Colonic mucosa (tissue), 4 donors: ENCODE data around the gene GOLGA6L25. TPM values are rescaled to one million over a fixed set of nuclear protein-coding genes. Genes with fewer than 3 reads are reported as not detected.
A peak's percentile ranks its signal among the peaks of the same experiment; 100 is the strongest.
"Not testable (repeated sequence)": the region's sequence is repeated elsewhere in the genome, so short reads cannot be mapped to it uniquely, and the experiment has no call there.

Experiments
- DNase-seq: peaks from one replicate; pipeline ENCODE4 v3.0.0-alpha.2; 2020
- H3K27ac ChIP-seq: fragments of 200-600 bp; one replicate; pipeline ENCODE4 v1.8.0; 2021
- H3K27me3 ChIP-seq: fragments of 200-600 bp; one replicate; pipeline ENCODE4 v1.8.0; 2021
- H3K36me3 ChIP-seq: fragments of 200-600 bp; one replicate; pipeline ENCODE4 v1.8.0; 2021
- H3K4me1 ChIP-seq: fragments of 200-600 bp; one replicate; pipeline ENCODE4 v1.8.0; 2021; ENCODE audit warnings: mild to moderate bottlenecking
- H3K4me3 ChIP-seq: fragments of 200-600 bp; one replicate; pipeline ENCODE4 v1.8.0; 2021
- H3K9ac ChIP-seq, 2 donors: one replicate each; pipeline ENCODE4 v1.7.0; 2013; ENCODE audit warnings: control low read depth in 2 of 2, low read depth in 2 of 2, low read length in 2 of 2
- H3K9me3 ChIP-seq: fragments of 200-600 bp; one replicate; pipeline ENCODE4 v1.8.0; 2021
- intact Hi-C: fragments of 100-400 bp; cut with DNase I; formaldehyde crosslinking; loops from one replicate; pipeline ENCODE4 v1.14.1; 2022
- total RNA-seq, 2 donors: library from RNA; stranded (reverse); fragmentation: NEBNext Ultra II Directional in 1 of 2; extraction: Animal tissue kit (Norgen Biotek cat#: 25700) in 1 of 2; gene quantifications; one replicate each; pipeline ENCODE4 v1.2.1, GENCODE V29; 2021
- donor health status: healthy.
- donor health status: DM: no; HTN: no; CAD: no.
- donor health status: DM: no; HTN: no; CAD: no.

GOLGA6L25 gene
- total RNA-seq = not detected

- H3K9me3 ChIP-seq, H3K4me1 ChIP-seq, H3K4me3 ChIP-seq, intact Hi-C loops, H3K27me3 ChIP-seq, H3K27ac ChIP-seq, H3K9ac ChIP-seq, H3K36me3 ChIP-seq, DNase-seq: not testable (repeated sequence)
Observed at GRCh38 chr15:28553268-28553667, at the start of gene GOLGA6L25. TSS of gene GOLGA6L25 (plus strand) at chr15:28553568. CDS start at chr15:28553629, 61 bp downstream.

GRCh38 chr15:28508217-28508889, 45.0 kb upstream of the GOLGA6L25 start:
- H3K9ac ChIP-seq, H3K36me3 ChIP-seq, H3K9me3 ChIP-seq, DNase-seq, H3K4me1 ChIP-seq, H3K4me3 ChIP-seq, H3K27me3 ChIP-seq, H3K27ac ChIP-seq, intact Hi-C loops: not testable (repeated sequence)

- peak; percentile 18 for DNase-seq
- H3K27me3 ChIP-seq, intact Hi-C loops, H3K4me3 ChIP-seq, H3K9me3 ChIP-seq, H3K9ac ChIP-seq, H3K4me1 ChIP-seq, H3K27ac ChIP-seq, H3K36me3 ChIP-seq: not testable (repeated sequence)
Observed at GRCh38 chr15:28514128-28514527, 39.2 kb upstream of the GOLGA6L25 start.

- H3K36me3 ChIP-seq, H3K27ac ChIP-seq, H3K9me3 ChIP-seq, H3K4me1 ChIP-seq, H3K4me3 ChIP-seq, H3K9ac ChIP-seq, DNase-seq, H3K27me3 ChIP-seq, intact Hi-C loops: not testable (repeated sequence)
Observed at GRCh38 chr15:28515208-28515607, 38.2 kb upstream of the GOLGA6L25 start.

- H3K4me1 ChIP-seq, H3K9me3 ChIP-seq, DNase-seq, H3K36me3 ChIP-seq, intact Hi-C loops, H3K27ac ChIP-seq, H3K27me3 ChIP-seq, H3K9ac ChIP-seq, H3K4me3 ChIP-seq: not testable (repeated sequence)
Observed at GRCh38 chr15:28532954-28533353, 20.4 kb upstream of the GOLGA6L25 start, which contains the start of gene GOLGA8G. TSS of gene GOLGA8G (minus strand) at chr15:28532971. CDS start at chr15:28532909, 62 bp downstream.

- DNase-seq, H3K4me1 ChIP-seq, H3K27ac ChIP-seq, intact Hi-C loops, H3K9me3 ChIP-seq, H3K4me3 ChIP-seq, H3K27me3 ChIP-seq, H3K36me3 ChIP-seq, H3K9ac ChIP-seq: not testable (repeated sequence)
Observed at GRCh38 chr15:28573351-28573750, 20.0 kb downstream of the GOLGA6L25 start.

- H3K27ac ChIP-seq, H3K4me1 ChIP-seq, H3K27me3 ChIP-seq, H3K9me3 ChIP-seq, DNase-seq, H3K9ac ChIP-seq, H3K4me3 ChIP-seq, H3K36me3 ChIP-seq, intact Hi-C loops: not testable (repeated sequence)
Observed at GRCh38 chr15:28588977-28589606, 35.7 kb downstream of the GOLGA6L25 start.

GRCh38 chr15:28589769-28590168, 36.4 kb downstream of the GOLGA6L25 start:
- H3K4me3 ChIP-seq = peak overlapping the region; percentile 27
- H3K27me3 ChIP-seq, H3K9ac ChIP-seq, H3K9me3 ChIP-seq, H3K4me1 ChIP-seq, DNase-seq, H3K36me3 ChIP-seq, H3K27ac ChIP-seq, intact Hi-C loops: not testable (repeated sequence)

- DNase-seq, H3K36me3 ChIP-seq, H3K4me3 ChIP-seq, intact Hi-C loops, H3K27ac ChIP-seq, H3K9me3 ChIP-seq, H3K4me1 ChIP-seq, H3K9ac ChIP-seq, H3K27me3 ChIP-seq: not testable (repeated sequence)
Observed at GRCh38 chr15:28592395-28592794, 39.0 kb downstream of the GOLGA6L25 start.

GRCh38 chr15:28593424-28594129, 40.2 kb downstream of the GOLGA6L25 start:
- H3K9ac ChIP-seq, DNase-seq, intact Hi-C loops, H3K4me1 ChIP-seq, H3K27me3 ChIP-seq, H3K27ac ChIP-seq, H3K9me3 ChIP-seq, H3K4me3 ChIP-seq, H3K36me3 ChIP-seq: not testable (repeated sequence)

GRCh38 chr15:28597471-28597870, 44.1 kb downstream of the GOLGA6L25 start:
- H3K9ac ChIP-seq, H3K9me3 ChIP-seq, H3K27ac ChIP-seq, H3K36me3 ChIP-seq, intact Hi-C loops, H3K27me3 ChIP-seq, H3K4me1 ChIP-seq, DNase-seq, H3K4me3 ChIP-seq: not testable (repeated sequence)

- intact Hi-C loops, H3K4me1 ChIP-seq, H3K9ac ChIP-seq, H3K36me3 ChIP-seq, DNase-seq, H3K4me3 ChIP-seq, H3K9me3 ChIP-seq, H3K27ac ChIP-seq, H3K27me3 ChIP-seq: not testable (repeated sequence)
Observed at GRCh38 chr15:28598209-28598608, 44.8 kb downstream of the GOLGA6L25 start.

GRCh38 chr15:28602152-28602551, 48.8 kb downstream of the GOLGA6L25 start:
- H3K9ac ChIP-seq, H3K9me3 ChIP-seq, H3K27ac ChIP-seq, H3K4me3 ChIP-seq, DNase-seq, intact Hi-C loops, H3K36me3 ChIP-seq, H3K27me3 ChIP-seq, H3K4me1 ChIP-seq: not testable (repeated sequence)
